ENCODE measurements around the gene AGAP3.

The AGAP3 gene

GRCh38 chr7:151064454-151064853, 21.8 kb upstream of the AGAP3 start:
- Histone ChIP-seq H3K79me1 (ENCODE audit: low read length) (peaks cover 33% of the 10 kb centered on the region), H3K23ac (ENCODE audit: low read length) (no peak overlapping the region), H2BK5ac (ENCODE audit: low read depth, low read length, poor library complexity) (no peak overlapping the region), H3K4me2 (ENCODE audit: low read length) (no peak overlapping the region), H2AFZ (ENCODE audit: insufficient read depth, low read length, poor library complexity) (no peak overlapping the region), H4K12ac (ENCODE audit: low read depth, low read length) (no peak overlapping the region), H2AK5ac (ENCODE audit: low read length) (no peak overlapping the region), H4K91ac (ENCODE audit: low read depth, low read length) (no peak overlapping the region), H3K36me3 (ENCODE audit: control insufficient read depth in 1 of 2, insufficient read depth in 2 of 2, low read length in 2 of 2) (peaks cover 52% of the 10 kb centered on the region in 2 experiments), H3K4me3 (ENCODE audit: low read depth, low read length) (no peak overlapping the region), H3K9ac (ENCODE audit: low read length) (no peak overlapping the region), H3K79me2 (ENCODE audit: control insufficient read depth, insufficient read depth, low read length, poor library complexity) (peaks cover 18% of the 10 kb centered on the region), H3K4ac (ENCODE audit: low read depth, low read length) (peak overlapping the region; percentile 34), H3K27me3 (ENCODE audit: insufficient read depth, low read length) (no peaks in the 10 kb centered on the region), H3K4me1 (ENCODE audit: control insufficient read depth in 1 of 2, insufficient read depth in 2 of 2, low read length in 2 of 2) (peaks cover 36 to 42% of the 10 kb centered on the region in 2 experiments), H3K27ac (ENCODE audit: low read depth, low read length) (peak overlapping the region; percentile 8), H4K8ac (ENCODE audit: low read depth, low read length) (no peak overlapping the region), H2BK120ac (ENCODE audit: insufficient read depth, low read length, poor library complexity) (no peak overlapping the region), H3K9me3 (ENCODE audit: insufficient read depth, low read depth, low read length) (no peaks in the 10 kb centered on the region), H2BK12ac (ENCODE audit: low read length) (no peak overlapping the region), H3K14ac (ENCODE audit: low read length) (no peak overlapping the region), H3K18ac (ENCODE audit: low read length) (peak overlapping the region; percentile 69)
- DNase-seq = no peak
- WGBS (ENCODE audit: extremely low coverage, insufficient coverage, insufficient read length) = no CpG with 5 or more reads among the region's 18 CpGs

GRCh38 chr7:151064993-151065392, 21.3 kb upstream of the AGAP3 start:
- no peak overlapping the region for H3K4me3 ChIP-seq (ENCODE audit: low read depth, low read length)
- H3K9ac ChIP-seq (ENCODE audit: low read length) = no peak overlapping the region
- H3K14ac ChIP-seq (ENCODE audit: low read length) = no peak overlapping the region
- H3K23ac ChIP-seq (ENCODE audit: low read length) = no peak overlapping the region
- no peaks in the 10 kb centered on the region for H3K9me3 ChIP-seq (ENCODE audit: insufficient read depth, low read depth, low read length)
- H3K4me2 ChIP-seq (ENCODE audit: low read length) = no peak overlapping the region
- H2AK5ac ChIP-seq (ENCODE audit: low read length) = no peak overlapping the region
- peaks cover 28% of the 10 kb centered on the region for H3K79me1 ChIP-seq (ENCODE audit: low read length)
- peaks cover 36 to 42% of the 10 kb centered on the region in 2 experiments for H3K4me1 ChIP-seq (ENCODE audit: control insufficient read depth in 1 of 2, insufficient read depth in 2 of 2, low read length in 2 of 2)
- no peak overlapping the region for H3K27ac ChIP-seq (ENCODE audit: low read depth, low read length)
- no peak overlapping the region for H2AFZ ChIP-seq (ENCODE audit: insufficient read depth, low read length, poor library complexity)
- no peak overlapping the region for H4K8ac ChIP-seq (ENCODE audit: low read depth, low read length)
- H3K36me3 ChIP-seq (ENCODE audit: control insufficient read depth in 1 of 2, insufficient read depth in 2 of 2, low read length in 2 of 2) = peaks cover 57% of the 10 kb centered on the region in 2 experiments
- H4K91ac ChIP-seq (ENCODE audit: low read depth, low read length) = no peak overlapping the region
- H4K12ac ChIP-seq (ENCODE audit: low read depth, low read length) = no peak overlapping the region
- no peaks in the 10 kb centered on the region for H3K27me3 ChIP-seq (ENCODE audit: insufficient read depth, low read length)
- no peak for DNase-seq
- no peak overlapping the region for H2BK12ac ChIP-seq (ENCODE audit: low read length)
- H2BK120ac ChIP-seq (ENCODE audit: insufficient read depth, low read length, poor library complexity) = no peak overlapping the region
- no CpG with 5 or more reads among the region's 6 CpGs for WGBS (ENCODE audit: extremely low coverage, insufficient coverage, insufficient read length)
- H2BK5ac ChIP-seq (ENCODE audit: low read depth, low read length, poor library complexity) = no peak overlapping the region
- peaks cover 15% of the 10 kb centered on the region for H3K79me2 ChIP-seq (ENCODE audit: control insufficient read depth, insufficient read depth, low read length, poor library complexity)
- peak overlapping the region; percentile 34 for H3K4ac ChIP-seq (ENCODE audit: low read depth, low read length)
- peak overlapping the region; percentile 69 for H3K18ac ChIP-seq (ENCODE audit: low read length)

- peaks cover 22% of the 10 kb centered on the region for H3K79me1 ChIP-seq (ENCODE audit: low read length)
Observed at GRCh38 chr7:151065516-151065915, 20.8 kb upstream of the AGAP3 start.

GRCh38 chr7:151066273-151066974, 19.9 kb upstream of the AGAP3 start:
- H3K4me2 ChIP-seq (ENCODE audit: low read length) = no peak overlapping the region
- H3K27ac ChIP-seq (ENCODE audit: low read depth, low read length) = no peak overlapping the region
- H3K4me1 ChIP-seq (ENCODE audit: control insufficient read depth in 1 of 2, insufficient read depth in 2 of 2, low read length in 2 of 2) = peaks cover 26 to 31% of the 10 kb centered on the region in 2 experiments
- H3K4ac ChIP-seq (ENCODE audit: low read depth, low read length) = no peak overlapping the region
- peaks cover 20% of the 10 kb centered on the region for H3K79me1 ChIP-seq (ENCODE audit: low read length)
- H2BK12ac ChIP-seq (ENCODE audit: low read length) = no peak overlapping the region
- H4K91ac ChIP-seq (ENCODE audit: low read depth, low read length) = no peak overlapping the region
- H2BK120ac ChIP-seq (ENCODE audit: insufficient read depth, low read length, poor library complexity) = no peak overlapping the region
- no peaks in the 10 kb centered on the region for H3K27me3 ChIP-seq (ENCODE audit: insufficient read depth, low read length)
- H2AK5ac ChIP-seq (ENCODE audit: low read length) = peak overlapping the region; percentile 15
- no peak overlapping the region for H3K23ac ChIP-seq (ENCODE audit: low read length)
- peaks cover 6% of the 10 kb centered on the region for H3K79me2 ChIP-seq (ENCODE audit: control insufficient read depth, insufficient read depth, low read length, poor library complexity)
- peaks cover 71 to 72% of the 10 kb centered on the region in 2 experiments for H3K36me3 ChIP-seq (ENCODE audit: control insufficient read depth in 1 of 2, insufficient read depth in 2 of 2, low read length in 2 of 2)
- no CpG with 5 or more reads among the region's 39 CpGs for WGBS (ENCODE audit: extremely low coverage, insufficient coverage, insufficient read length)
- H3K14ac ChIP-seq (ENCODE audit: low read length) = no peak overlapping the region
- no peak overlapping the region for H3K9ac ChIP-seq (ENCODE audit: low read length)
- H3K4me3 ChIP-seq (ENCODE audit: low read depth, low read length) = no peak overlapping the region
- no peak overlapping the region for H2AFZ ChIP-seq (ENCODE audit: insufficient read depth, low read length, poor library complexity)
- no peak for DNase-seq
- peak overlapping the region; percentile 16 for H2BK5ac ChIP-seq (ENCODE audit: low read depth, low read length, poor library complexity)
- peak overlapping the region; percentile 17 for H3K18ac ChIP-seq (ENCODE audit: low read length)
- no peak overlapping the region for H4K12ac ChIP-seq (ENCODE audit: low read depth, low read length)
- no peak overlapping the region for H4K8ac ChIP-seq (ENCODE audit: low read depth, low read length)
- no peaks in the 10 kb centered on the region for H3K9me3 ChIP-seq (ENCODE audit: insufficient read depth, low read depth, low read length)

More at GRCh38 chr7:151065516-151065915, 20.8 kb upstream of the AGAP3 start:
- WGBS (ENCODE audit: extremely low coverage, insufficient coverage, insufficient read length) = no CpG with 5 or more reads among the region's 14 CpGs
- H3K4me2 ChIP-seq (ENCODE audit: low read length) = no peak overlapping the region
- no peak overlapping the region for H2BK120ac ChIP-seq (ENCODE audit: insufficient read depth, low read length, poor library complexity)
- no peak overlapping the region for H4K91ac ChIP-seq (ENCODE audit: low read depth, low read length)
- H3K23ac ChIP-seq (ENCODE audit: low read length) = no peak overlapping the region
- no peak overlapping the region for H3K27ac ChIP-seq (ENCODE audit: low read depth, low read length)
- H3K9me3 ChIP-seq (ENCODE audit: insufficient read depth, low read depth, low read length) = no peaks in the 10 kb centered on the region
- H3K9ac ChIP-seq (ENCODE audit: low read length) = no peak overlapping the region
- no peak overlapping the region for H2BK12ac ChIP-seq (ENCODE audit: low read length)
- no peak overlapping the region for H3K14ac ChIP-seq (ENCODE audit: low read length)
- no peak overlapping the region for H3K4me3 ChIP-seq (ENCODE audit: low read depth, low read length)
- no peak overlapping the region for H3K4ac ChIP-seq (ENCODE audit: low read depth, low read length)
- H2AFZ ChIP-seq (ENCODE audit: insufficient read depth, low read length, poor library complexity) = no peak overlapping the region
- H4K8ac ChIP-seq (ENCODE audit: low read depth, low read length) = no peak overlapping the region
- no peak overlapping the region for H2BK5ac ChIP-seq (ENCODE audit: low read depth, low read length, poor library complexity)
- no peak overlapping the region for H2AK5ac ChIP-seq (ENCODE audit: low read length)
- H3K79me2 ChIP-seq (ENCODE audit: control insufficient read depth, insufficient read depth, low read length, poor library complexity) = peaks cover 10% of the 10 kb centered on the region
- peaks cover 62% of the 10 kb centered on the region in 2 experiments for H3K36me3 ChIP-seq (ENCODE audit: control insufficient read depth in 1 of 2, insufficient read depth in 2 of 2, low read length in 2 of 2)
- no peaks in the 10 kb centered on the region for H3K27me3 ChIP-seq (ENCODE audit: insufficient read depth, low read length)
- peak overlapping the region; percentile 3 for H3K18ac ChIP-seq (ENCODE audit: low read length)
- H4K12ac ChIP-seq (ENCODE audit: low read depth, low read length) = no peak overlapping the region
- peaks cover 35 to 40% of the 10 kb centered on the region in 2 experiments for H3K4me1 ChIP-seq (ENCODE audit: control insufficient read depth in 1 of 2, insufficient read depth in 2 of 2, low read length in 2 of 2)
- no peak for DNase-seq

All from trophoblast cell (in vitro differentiated cells and primary cell).